A673 (cell line): Measurements from ENCODE around the gene GPR179.

Experiments
- EZH2 ChIP-seq: fragments of 200-600 bp; sonication (generic); IDR thresholded peaks from 2 replicates; pipeline ENCODE4 v1.6.1; 2017; ENCODE audit warnings: borderline replicate concordance, low read depth, mild to moderate bottlenecking, mixed read lengths, antibody characterized with exemption, low read length; ENCODE audit not compliant: poor library complexity, severe bottlenecking
- TF ChIP-seq, protein P1 (sequence below): fragments of 300-800, 200-600 bp; sonication (generic); conservative IDR thresholded peaks from 2 replicates; pipeline ENCODE4 v1.5.1; 2017; ENCODE audit warnings: low read depth, mild to moderate bottlenecking, antibody characterized with exemption, low read length, moderate library complexity, mixed read lengths

DNA sequence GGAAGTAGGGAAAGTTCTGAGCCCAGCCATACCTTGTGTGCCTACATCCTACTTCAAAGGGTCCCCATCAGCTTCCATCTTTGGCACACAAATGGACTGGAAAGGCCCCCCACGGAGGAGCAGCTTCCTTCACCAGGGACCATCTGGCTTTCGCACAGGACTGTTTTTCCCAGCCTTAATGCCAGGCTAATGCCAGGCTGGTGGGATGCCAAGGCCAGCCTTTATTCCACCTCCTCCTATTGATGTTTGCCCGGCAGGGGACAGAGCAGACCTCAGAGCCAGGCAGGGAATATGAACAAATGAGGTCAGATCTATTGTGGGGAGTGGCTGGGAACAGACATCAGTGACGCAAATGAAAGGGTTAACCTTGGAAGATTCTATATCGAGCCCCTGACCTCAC is 5.7 kb downstream of the GPR179 start:
- TF ChIP-seq, protein P1, sequence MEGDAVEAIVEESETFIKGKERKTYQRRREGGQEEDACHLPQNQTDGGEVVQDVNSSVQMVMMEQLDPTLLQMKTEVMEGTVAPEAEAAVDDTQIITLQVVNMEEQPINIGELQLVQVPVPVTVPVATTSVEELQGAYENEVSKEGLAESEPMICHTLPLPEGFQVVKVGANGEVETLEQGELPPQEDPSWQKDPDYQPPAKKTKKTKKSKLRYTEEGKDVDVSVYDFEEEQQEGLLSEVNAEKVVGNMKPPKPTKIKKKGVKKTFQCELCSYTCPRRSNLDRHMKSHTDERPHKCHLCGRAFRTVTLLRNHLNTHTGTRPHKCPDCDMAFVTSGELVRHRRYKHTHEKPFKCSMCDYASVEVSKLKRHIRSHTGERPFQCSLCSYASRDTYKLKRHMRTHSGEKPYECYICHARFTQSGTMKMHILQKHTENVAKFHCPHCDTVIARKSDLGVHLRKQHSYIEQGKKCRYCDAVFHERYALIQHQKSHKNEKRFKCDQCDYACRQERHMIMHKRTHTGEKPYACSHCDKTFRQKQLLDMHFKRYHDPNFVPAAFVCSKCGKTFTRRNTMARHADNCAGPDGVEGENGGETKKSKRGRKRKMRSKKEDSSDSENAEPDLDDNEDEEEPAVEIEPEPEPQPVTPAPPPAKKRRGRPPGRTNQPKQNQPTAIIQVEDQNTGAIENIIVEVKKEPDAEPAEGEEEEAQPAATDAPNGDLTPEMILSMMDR: no peak
- no peak for TF ChIP-seq EZH2
